Measurements from ENCODE around the gene PIK3CA. TPM values are rescaled to one million over a fixed set of nuclear protein-coding genes. Genes with fewer than 3 reads are reported as not detected.

The PIK3CA gene
- total RNA-seq, 2 donors from 2014 or later = 15.5 to 17.2 TPM

DNA sequence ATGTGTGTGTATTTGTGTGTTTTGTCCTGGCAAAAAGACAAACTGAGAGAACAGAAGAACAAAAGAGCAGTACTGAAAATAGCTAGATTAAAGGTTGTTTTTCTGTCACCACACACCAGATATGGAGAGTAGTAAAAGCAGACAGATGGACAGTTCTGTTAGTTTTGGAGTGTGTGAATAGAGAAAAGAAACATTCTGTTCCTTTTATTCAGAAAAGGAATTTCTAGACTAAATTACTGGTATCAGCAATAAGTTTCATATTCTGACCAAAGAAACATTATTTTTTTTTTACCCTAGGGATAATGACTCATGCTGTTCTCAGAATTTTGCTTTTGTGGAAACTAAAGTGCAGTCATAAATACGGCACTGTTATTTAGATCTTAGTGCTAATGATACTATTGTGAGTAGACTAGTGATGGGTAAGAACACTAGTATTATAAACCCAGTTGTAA is 32.9 kb downstream of the PIK3CA start:
- no peak for DNase-seq (ENCODE audit: low spot score)
- H3K4me1 ChIP-seq = peaks cover 0 to 69% of the 10 kb centered on the region in 2 donors
- H3K27me3 ChIP-seq = no peaks in the 10 kb centered on the region
- TF ChIP-seq, protein P1, sequence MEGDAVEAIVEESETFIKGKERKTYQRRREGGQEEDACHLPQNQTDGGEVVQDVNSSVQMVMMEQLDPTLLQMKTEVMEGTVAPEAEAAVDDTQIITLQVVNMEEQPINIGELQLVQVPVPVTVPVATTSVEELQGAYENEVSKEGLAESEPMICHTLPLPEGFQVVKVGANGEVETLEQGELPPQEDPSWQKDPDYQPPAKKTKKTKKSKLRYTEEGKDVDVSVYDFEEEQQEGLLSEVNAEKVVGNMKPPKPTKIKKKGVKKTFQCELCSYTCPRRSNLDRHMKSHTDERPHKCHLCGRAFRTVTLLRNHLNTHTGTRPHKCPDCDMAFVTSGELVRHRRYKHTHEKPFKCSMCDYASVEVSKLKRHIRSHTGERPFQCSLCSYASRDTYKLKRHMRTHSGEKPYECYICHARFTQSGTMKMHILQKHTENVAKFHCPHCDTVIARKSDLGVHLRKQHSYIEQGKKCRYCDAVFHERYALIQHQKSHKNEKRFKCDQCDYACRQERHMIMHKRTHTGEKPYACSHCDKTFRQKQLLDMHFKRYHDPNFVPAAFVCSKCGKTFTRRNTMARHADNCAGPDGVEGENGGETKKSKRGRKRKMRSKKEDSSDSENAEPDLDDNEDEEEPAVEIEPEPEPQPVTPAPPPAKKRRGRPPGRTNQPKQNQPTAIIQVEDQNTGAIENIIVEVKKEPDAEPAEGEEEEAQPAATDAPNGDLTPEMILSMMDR (IDR thresholded peaks at IDR 0.05) = no peak
- H3K36me3 ChIP-seq = no peaks in the 10 kb centered on the region
- H3K27ac ChIP-seq = peak overlapping the region; percentile 52 to 71
- no peaks in the 10 kb centered on the region for H3K9me3 ChIP-seq
- H3K4me3 ChIP-seq = no peak overlapping the region

DNA sequence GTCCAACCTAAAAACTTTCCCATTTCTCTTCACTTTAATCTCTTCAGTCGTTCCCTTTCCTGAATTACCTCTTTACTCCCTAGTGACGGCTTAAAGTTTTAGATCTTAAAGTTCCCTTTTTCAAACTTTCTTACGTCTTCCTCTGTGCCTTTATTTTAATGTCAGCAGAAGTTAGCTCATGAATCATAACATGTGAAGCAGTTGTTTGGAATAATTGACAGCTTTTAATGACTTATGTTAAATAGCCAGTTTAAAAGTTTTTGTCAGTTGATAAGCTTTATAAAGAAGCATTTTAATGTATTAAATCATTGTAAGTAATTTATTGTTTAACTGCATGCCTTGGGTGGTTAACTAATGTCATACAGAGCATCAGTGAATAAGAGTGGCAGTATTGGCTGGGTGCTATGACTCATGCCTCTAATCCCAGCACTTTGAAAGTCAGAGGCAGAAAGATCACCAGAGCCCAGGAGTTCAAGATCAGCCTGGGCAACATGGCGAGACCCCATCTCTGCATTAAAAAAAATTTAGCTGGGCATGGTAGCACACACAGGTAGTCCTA is 33.9 kb downstream of the PIK3CA start:
- Histone ChIP-seq H3K36me3 (no peaks in the 10 kb centered on the region), H3K9me3 (no peaks in the 10 kb centered on the region), H3K4me1 (peaks cover 0 to 69% of the 10 kb centered on the region in 2 donors), H3K4me3 (no peak overlapping the region), H3K27me3 (no peaks in the 10 kb centered on the region), H3K27ac (peak overlapping the region; percentile 52 to 71)
- TF ChIP-seq, protein P1 (IDR thresholded peaks at IDR 0.05) = no peak
- DNase-seq (ENCODE audit: low spot score) = no peak

DNA sequence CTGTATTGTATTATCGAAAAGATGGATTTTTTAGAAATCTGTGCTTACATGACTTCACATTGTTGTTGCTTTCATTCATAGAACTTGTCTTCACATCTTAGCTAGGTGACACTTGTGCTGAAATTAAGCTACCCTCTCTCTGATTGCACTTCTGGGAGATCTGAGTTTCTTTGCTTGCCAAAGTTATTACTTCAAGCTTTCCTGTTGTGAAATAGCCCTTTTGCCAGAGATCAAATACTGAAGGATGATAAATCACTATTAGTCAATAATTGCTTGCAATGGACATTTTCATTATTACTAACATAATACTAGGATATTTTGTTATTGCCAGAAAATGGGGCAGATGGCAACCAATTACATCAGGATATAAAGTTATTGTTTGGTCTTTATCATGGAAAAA is 34.7 kb downstream of the PIK3CA start:
- Histone ChIP-seq H3K4me1 (peaks cover 0 to 69% of the 10 kb centered on the region in 2 donors), H3K9me3 (no peaks in the 10 kb centered on the region), H3K4me3 (no peak overlapping the region), H3K27me3 (no peaks in the 10 kb centered on the region), H3K36me3 (no peaks in the 10 kb centered on the region), H3K27ac (peak overlapping the region; percentile 52 to 71)
- DNase-seq (ENCODE audit: low spot score) = no peak
- TF ChIP-seq, protein P1 (IDR thresholded peaks at IDR 0.05) = no peak

DNA sequence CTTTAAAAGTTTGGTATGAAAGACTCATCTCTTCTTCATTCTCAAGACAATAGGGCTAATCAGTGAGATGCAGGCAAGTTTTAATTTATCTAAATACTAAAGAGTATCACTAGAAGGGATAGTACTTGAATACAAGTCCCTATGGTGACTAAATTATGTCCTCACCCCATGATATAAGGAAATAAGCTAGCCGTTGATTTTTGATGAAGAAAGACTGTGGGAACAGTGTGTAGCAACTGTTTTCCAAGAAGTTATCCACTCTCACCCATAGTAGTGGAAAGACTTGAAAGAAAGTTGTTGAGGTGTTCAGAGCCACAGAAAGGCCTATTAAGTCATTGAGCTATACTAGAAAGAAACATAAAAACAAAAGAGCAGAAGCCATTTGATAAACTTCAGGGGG is 36.7 kb downstream of the PIK3CA start:
- Histone ChIP-seq H3K27ac (no peak overlapping the region), H3K4me1 (peaks cover 0 to 67% of the 10 kb centered on the region in 2 donors)

DNA sequence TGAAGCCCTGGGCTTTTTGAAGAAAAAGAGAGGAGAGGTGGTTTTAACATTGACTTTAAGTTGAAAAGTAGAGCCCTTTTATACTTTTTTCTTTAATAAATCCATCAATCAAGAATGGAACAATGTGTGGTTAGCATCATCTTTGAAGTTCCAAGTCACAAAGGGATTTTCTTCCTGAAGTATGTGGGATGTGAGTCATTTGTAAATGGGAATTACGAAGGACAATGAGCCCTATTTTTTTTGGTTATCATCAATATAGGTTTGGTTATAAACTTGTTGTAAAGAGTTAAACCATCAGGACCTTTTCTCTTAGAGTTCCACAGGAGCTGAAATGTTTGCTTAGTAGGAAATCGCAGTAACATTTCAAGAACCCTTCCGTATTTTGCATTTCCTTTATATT is 38.3 kb downstream of the PIK3CA start:
- peaks cover 0 to 65% of the 10 kb centered on the region in 2 donors for H3K4me1 ChIP-seq
- no peak for DNase-seq (ENCODE audit: low spot score)

More for the DNA sequence above, 36.7 kb downstream of the PIK3CA start:
- Histone ChIP-seq H3K4me3 (no peak overlapping the region), H3K36me3 (no peaks in the 10 kb centered on the region), H3K27me3 (no peaks in the 10 kb centered on the region), H3K9me3 (no peaks in the 10 kb centered on the region)
- DNase-seq (ENCODE audit: low spot score) = no peak
- TF ChIP-seq, protein P1 (IDR thresholded peaks at IDR 0.05) = no peak

More for the DNA sequence above, 38.3 kb downstream of the PIK3CA start:
- H3K36me3 ChIP-seq = no peaks in the 10 kb centered on the region
- H3K27me3 ChIP-seq = no peaks in the 10 kb centered on the region
- H3K9me3 ChIP-seq = no peaks in the 10 kb centered on the region
- TF ChIP-seq, protein P1 (IDR thresholded peaks at IDR 0.05) = no peak
- no peak overlapping the region for H3K27ac ChIP-seq
- no peak overlapping the region for H3K4me3 ChIP-seq

Measured in right atrium auricular region (tissue), 2 donors.